ENCODE measurements around the gene COL6A2. TPM values are rescaled to one million over a fixed set of nuclear protein-coding genes. Genes with fewer than 3 reads are reported as not detected.

The COL6A2 gene
- total and polyA plus RNA-seq, 10 donors, result 101 to 259 (median 192) TPM

DNA sequence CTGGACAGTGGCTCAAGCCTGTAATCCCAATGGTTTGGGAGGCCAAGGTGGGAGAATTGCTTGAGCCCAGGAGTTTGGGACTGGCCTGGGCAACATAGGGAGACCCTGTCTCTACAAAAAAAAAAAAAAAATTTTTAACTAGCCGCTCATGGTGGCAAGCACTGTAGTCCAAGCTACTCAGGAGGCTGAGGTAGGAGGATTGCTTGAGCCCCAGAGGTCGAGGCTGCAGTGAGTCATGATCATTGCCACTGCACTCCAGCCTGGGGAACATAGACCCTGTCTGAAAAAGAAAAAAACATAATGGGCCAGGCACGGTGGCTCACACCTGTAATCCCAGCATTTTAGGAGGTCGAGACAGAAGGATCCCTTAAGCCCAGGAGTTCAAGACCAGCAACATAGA lies 81.0 kb downstream of the COL6A2 start:
- intact Hi-C loops (cut with DNase I; ENCODE audit: low total_unique reads), result no loop called here

More for the DNA sequence above, 81.0 kb downstream of the COL6A2 start:
- Histone ChIP-seq H3K4me1 (peaks cover 0 to 11% (median under 1%) of the 10 kb centered on the region in 6 donors), H3K36me3 (no peaks in the 10 kb centered on the region), H3K27me3 (replicated peaks in 1 of 7) (peaks cover 0 to 9% (median 0%) of the 10 kb centered on the region in 7 donors), H3K9me3 (peaks cover 0 to 40% (median 19%) of the 10 kb centered on the region in 8 donors), H3K4me3 (no peak overlapping the region), H3K27ac (no peak overlapping the region)
- no peak for DNase-seq
- TF ChIP-seq CTCF (IDR thresholded peaks at IDR 0.05 in 8 of 11, conservative IDR thresholded peaks at IDR 0.05 in 3 of 11), result no peak
- no peak for TF ChIP-seq POLR2AphosphoS5 (IDR thresholded peaks at IDR 0.05)
- no peak for TF ChIP-seq POLR2A (IDR thresholded peaks at IDR 0.05)
- 73 to 87% (median 84%) methylated on average over 4 of the region's 4 CpGs for WGBS, 5 donors

Small RNA genes lying within 50 kb of the gene (small RNA-seq; reads per million reads assigned to genes)
- gene PSMA6P3, result 0 reads per million in 4 donors

Other genes starting within 250 kb of the COL6A2 start
- 100 to 1,000 TPM in 6 of 7 donors, 10 to 100 TPM in 1; 76.5 to 190 (median 139) TPM for gene COL6A1, start 116.3 kb upstream of the COL6A2 start, total RNA-seq
- gene COL6A1, start 116.3 kb upstream of the COL6A2 start, polyA plus RNA-seq, result 100 to 1,000 TPM in 2 of 3 donors, 10 to 100 TPM in 1; 85.7 to 152 (median 119) TPM
- gene FTCD, start 57.5 kb downstream of the COL6A2 start, total RNA-seq, result 1 to 10 TPM in 1 of 7 donors, under 1 TPM in 1, not detected in 5; 0.81 to 1.7 TPM
- gene FTCD, start 57.5 kb downstream of the COL6A2 start, polyA plus RNA-seq, result 1 to 10 TPM in 1 of 3 donors, under 1 TPM in 2; 0.35 to 2.8 (median 0.38) TPM
- 10 to 100 TPM in 2 of 7 donors, 1 to 10 TPM in 5; 4.4 to 10.5 (median 7.7) TPM for gene SPATC1L, start 86.3 kb downstream of the COL6A2 start, total RNA-seq
- gene SPATC1L, start 86.3 kb downstream of the COL6A2 start, polyA plus RNA-seq, result 10 to 100 TPM; 10.8 to 13.4 (median 13.1) TPM
- 10 to 100 TPM; 18.2 to 31.2 (median 28.8) TPM for gene LSS, start 130.7 kb downstream of the COL6A2 start, total RNA-seq
- gene LSS, start 130.7 kb downstream of the COL6A2 start, polyA plus RNA-seq, result 10 to 100 TPM in 1 of 3 donors, 1 to 10 TPM in 2; 6.3 to 17.5 (median 9.8) TPM
- gene MCM3AP, start 187.5 kb downstream of the COL6A2 start, total RNA-seq, result 100 to 1,000 TPM in 5 of 7 donors, 10 to 100 TPM in 2; 96.8 to 144 (median 115) TPM
- 10 to 100 TPM; 35.2 to 75.5 (median 55.2) TPM for gene MCM3AP, start 187.5 kb downstream of the COL6A2 start, polyA plus RNA-seq
- gene YBEY, start 188.2 kb downstream of the COL6A2 start, total RNA-seq, result 10 to 100 TPM in 5 of 7 donors, 1 to 10 TPM in 2; 7.8 to 20.6 (median 12.0) TPM
- gene YBEY, start 188.2 kb downstream of the COL6A2 start, polyA plus RNA-seq, result 10 to 100 TPM; 18.3 to 32.0 (median 30.2) TPM
- gene C21orf58, start 225.8 kb downstream of the COL6A2 start, total RNA-seq, result 1 to 10 TPM; 3.6 to 5.8 (median 4.7) TPM
- gene C21orf58, start 225.8 kb downstream of the COL6A2 start, polyA plus RNA-seq, result 1 to 10 TPM; 1.4 to 3.1 (median 2.2) TPM
- gene PCNT, start 226.0 kb downstream of the COL6A2 start, total RNA-seq, result 10 to 100 TPM; 31.4 to 43.7 (median 37.1) TPM
- gene PCNT, start 226.0 kb downstream of the COL6A2 start, polyA plus RNA-seq, result 10 to 100 TPM in 1 of 3 donors, 1 to 10 TPM in 2; 6.4 to 10.8 (median 7.8) TPM

Data from spleen (tissue), 11 donors.